ENCODE results near the gene SMPD2.

Gene SMPD2

GRCh38 chr6:109467696-109468095 lies 27.2 kb downstream of the SMPD2 start:
- TF ChIP-seq CTCF (IDR thresholded peaks at IDR 0.05; ENCODE audit: insufficient read depth, low read depth, low read length, missing control alignments): no peak
- H3K4me3 ChIP-seq (ENCODE audit: low read depth, low read length): no peak overlapping the region

DNA sequence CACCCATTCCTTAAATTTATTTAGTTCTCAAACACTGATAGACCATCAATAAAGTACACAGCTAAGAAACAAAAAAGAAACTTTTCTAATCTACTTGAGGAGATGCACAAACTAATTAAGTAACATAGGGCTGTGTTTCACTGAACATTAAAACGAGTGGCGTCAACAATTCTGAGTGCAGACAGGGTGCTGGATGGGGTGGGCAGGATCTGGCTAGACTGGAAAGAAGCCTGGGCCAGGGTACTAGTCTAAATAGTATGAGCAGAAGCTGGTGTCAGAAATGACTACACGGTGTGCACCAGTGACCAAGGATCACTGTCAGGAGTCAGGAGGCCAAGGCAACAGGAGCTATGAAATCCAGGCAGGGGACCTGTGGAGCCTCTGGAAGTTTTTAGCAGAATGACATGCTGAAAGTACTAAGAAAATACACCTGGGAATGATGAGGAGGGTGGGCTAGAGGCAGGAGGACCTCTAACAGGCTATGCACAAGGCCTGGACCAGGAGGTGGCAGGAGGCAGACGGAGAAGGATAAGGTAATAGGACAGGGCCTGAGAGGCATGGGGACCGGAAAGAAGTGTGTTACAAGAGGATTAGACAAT lies 29.2 kb downstream of the SMPD2 start:
- TF ChIP-seq CTCF (IDR thresholded peaks at IDR 0.05; ENCODE audit: insufficient read depth, low read depth, low read length, missing control alignments): no peak
- H3K4me3 ChIP-seq (ENCODE audit: low read depth, low read length): no peak overlapping the region
- no peak for DNase-seq (ENCODE audit: low read depth)

More at GRCh38 chr6:109467696-109468095, 27.2 kb downstream of the SMPD2 start:
- no peak for DNase-seq (ENCODE audit: low read depth)

GRCh38 chr6:109471105-109471810 lies 30.7 kb downstream of the SMPD2 start:
- TF ChIP-seq CTCF (IDR thresholded peaks at IDR 0.05; ENCODE audit: insufficient read depth, low read depth, low read length, missing control alignments): no peak
- H3K4me3 ChIP-seq (ENCODE audit: low read depth, low read length): no peak overlapping the region
- no peak for DNase-seq (ENCODE audit: low read depth)

GRCh38 chr6:109472132-109472995 lies 31.8 kb downstream of the SMPD2 start:
- H3K4me3 ChIP-seq (ENCODE audit: low read depth, low read length): no peak overlapping the region
- TF ChIP-seq CTCF (IDR thresholded peaks at IDR 0.05; ENCODE audit: insufficient read depth, low read depth, low read length, missing control alignments): peak; percentile 11
- peak; percentile 39 for DNase-seq (ENCODE audit: low read depth)

DNA sequence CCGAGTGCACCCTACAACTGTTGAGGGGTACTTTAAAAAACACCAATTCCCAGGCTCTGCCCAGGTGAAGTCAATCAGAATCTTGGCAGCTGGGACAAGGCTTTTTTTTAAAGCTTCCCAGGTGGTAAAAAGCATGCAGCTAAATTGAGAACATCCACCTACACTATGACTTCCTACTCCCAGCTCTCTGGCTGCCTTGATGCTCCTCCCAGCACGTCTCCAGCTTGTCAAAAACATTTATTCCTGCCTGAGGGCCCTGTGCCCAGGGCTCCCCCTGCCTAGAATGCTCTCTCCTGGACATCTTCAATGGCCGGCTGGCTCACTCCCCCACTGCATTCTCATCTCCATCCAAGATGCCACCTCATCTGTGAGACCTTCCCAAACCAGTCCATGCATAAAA lies 32.6 kb downstream of the SMPD2 start:
- no peak for DNase-seq (ENCODE audit: low read depth)
- TF ChIP-seq CTCF (IDR thresholded peaks at IDR 0.05; ENCODE audit: insufficient read depth, low read depth, low read length, missing control alignments): no peak
- H3K4me3 ChIP-seq (ENCODE audit: low read depth, low read length): no peak overlapping the region

DNA sequence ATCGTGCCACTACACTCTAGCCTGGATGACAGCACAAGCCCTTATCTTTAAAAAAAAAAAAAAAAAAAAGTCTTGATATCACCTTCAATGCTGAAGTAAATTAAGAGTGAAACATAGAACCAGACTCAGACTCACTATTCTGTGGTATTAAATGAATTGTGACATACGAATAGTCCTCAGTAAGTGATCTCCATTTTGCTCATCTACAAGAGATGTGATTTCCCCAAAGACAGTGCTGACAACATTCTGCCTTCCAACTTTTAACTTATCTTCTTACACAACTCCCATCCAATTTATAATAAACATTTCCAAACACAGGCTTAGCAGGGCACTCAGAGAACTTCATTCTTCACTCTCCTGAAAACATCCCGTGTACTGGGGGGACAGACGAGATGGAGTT lies 34.5 kb downstream of the SMPD2 start:
- no peak for TF ChIP-seq CTCF (IDR thresholded peaks at IDR 0.05; ENCODE audit: insufficient read depth, low read depth, low read length, missing control alignments)
- DNase-seq (ENCODE audit: low read depth): no peak
- H3K4me3 ChIP-seq (ENCODE audit: low read depth, low read length): no peak overlapping the region
